Measurements from ENCODE around the gene ZBTB4. TPM values are rescaled to one million over a fixed set of nuclear protein-coding genes. Genes with fewer than 3 reads are reported as not detected.

ZBTB4 gene
- total RNA-seq, 1 donor from 2014 or later, result 34.5 TPM

- no peak overlapping the region for H3K4me3 Mint-ChIP-seq
These were observed 66.0 kb downstream of the ZBTB4 start for GRCh38 chr17:7413346-7413985.

GRCh38 chr17:7411427-7411750 is 68.0 kb downstream of the ZBTB4 start:
- peaks cover 12% of the 10 kb centered on the region for H3K4me1 Mint-ChIP-seq (ENCODE audit: unreplicated experiment)
- H3K27me3 Mint-ChIP-seq, result no peaks in the 10 kb centered on the region
- H3K27ac Mint-ChIP-seq, result no peak overlapping the region

More at GRCh38 chr17:7413346-7413985, 66.0 kb downstream of the ZBTB4 start:
- no peaks in the 10 kb centered on the region for H3K27me3 Mint-ChIP-seq
- no peaks in the 10 kb centered on the region for H3K9me3 Mint-ChIP-seq
- TF ChIP-seq CTCF (conservative IDR thresholded peaks at IDR 0.05), result no peak
- peaks cover 21% of the 10 kb centered on the region for H3K36me3 Mint-ChIP-seq
- no peak overlapping the region for H3K27ac Mint-ChIP-seq
- no peak for DNase-seq (ENCODE audit: extremely low spot score, unreplicated experiment)
- H3K4me1 Mint-ChIP-seq (ENCODE audit: unreplicated experiment), result peaks cover 12% of the 10 kb centered on the region

DNA sequence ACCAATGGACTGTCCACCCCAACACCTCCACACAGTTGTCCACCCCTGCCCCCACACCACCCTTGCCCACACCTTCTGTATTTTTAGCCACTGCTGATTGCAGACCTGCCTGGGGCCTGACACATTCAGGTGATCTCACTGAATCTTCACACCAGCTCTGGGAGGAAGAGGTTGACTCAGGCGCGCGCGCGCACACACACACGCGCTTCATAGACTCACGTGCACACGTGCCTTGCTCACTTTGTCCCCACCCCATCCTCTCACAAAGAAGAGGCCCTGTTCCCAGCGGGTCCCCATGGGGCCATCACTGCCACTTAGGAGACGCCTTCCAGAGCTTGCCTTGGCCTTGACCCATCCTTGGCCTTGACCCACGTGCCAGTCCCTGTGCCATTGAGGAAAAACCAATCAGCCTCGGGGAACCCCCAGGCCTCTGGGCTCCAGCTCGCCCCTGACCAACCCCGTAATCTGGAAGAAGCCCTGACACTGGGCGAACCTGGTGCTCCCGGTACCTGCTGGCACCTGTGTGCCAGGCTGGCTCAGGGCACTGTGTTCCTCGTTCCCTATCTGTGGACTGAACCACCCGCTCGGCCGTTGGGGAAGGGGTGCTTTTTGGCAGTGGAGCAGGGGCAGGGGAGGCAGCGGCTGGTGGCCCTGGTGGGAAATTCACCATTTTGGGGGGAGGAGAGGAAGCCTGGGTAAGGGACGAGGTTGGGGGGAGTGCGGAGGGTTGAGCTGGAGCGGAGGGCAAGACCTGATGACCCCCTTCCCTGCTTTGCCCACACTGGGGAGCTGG is 68.6 kb downstream of the ZBTB4 start:
- Mint-ChIP-seq H3K9me3 (no peaks in the 10 kb centered on the region), H3K36me3 (peaks cover 15% of the 10 kb centered on the region), H3K4me3 (no peak overlapping the region), H3K4me1 (ENCODE audit: unreplicated experiment) (peaks cover 16% of the 10 kb centered on the region), H3K27me3 (peaks cover 3% of the 10 kb centered on the region), H3K27ac (no peak overlapping the region)
- no peak for DNase-seq (ENCODE audit: extremely low spot score, unreplicated experiment)
- TF ChIP-seq CTCF (conservative IDR thresholded peaks at IDR 0.05), result no peak

More at GRCh38 chr17:7411427-7411750, 68.0 kb downstream of the ZBTB4 start:
- no peak for DNase-seq (ENCODE audit: extremely low spot score, unreplicated experiment)
- TF ChIP-seq CTCF (conservative IDR thresholded peaks at IDR 0.05), result no peak
- no peak overlapping the region for H3K4me3 Mint-ChIP-seq
- no peaks in the 10 kb centered on the region for H3K9me3 Mint-ChIP-seq
- peaks cover 17% of the 10 kb centered on the region for H3K36me3 Mint-ChIP-seq

DNA sequence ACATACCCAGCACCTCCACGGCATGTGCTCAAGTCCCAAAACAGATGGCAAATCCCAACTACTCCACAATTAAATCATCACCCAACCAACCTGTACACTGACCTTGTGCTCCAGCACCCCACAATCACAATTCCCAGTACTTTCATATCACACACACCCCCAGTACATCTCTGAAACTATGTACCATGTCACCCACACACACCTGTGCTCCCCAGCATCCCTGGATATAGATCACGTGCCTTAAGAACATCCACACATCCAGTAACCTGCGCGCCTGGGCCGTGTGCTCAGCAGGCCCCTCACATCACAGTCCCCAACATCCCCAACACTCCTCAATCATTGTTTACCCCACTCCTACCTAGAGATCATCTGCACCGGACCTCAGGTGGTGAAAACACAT is 69.7 kb downstream of the ZBTB4 start:
- peaks cover 4% of the 10 kb centered on the region for H3K27me3 Mint-ChIP-seq
- peak overlapping the region; percentile 6 for H3K27ac Mint-ChIP-seq
- H3K4me3 Mint-ChIP-seq, result peak overlapping the region; percentile 5
- no peak for TF ChIP-seq CTCF (conservative IDR thresholded peaks at IDR 0.05)
- no peak for DNase-seq (ENCODE audit: extremely low spot score, unreplicated experiment)
- peaks cover 17% of the 10 kb centered on the region for H3K4me1 Mint-ChIP-seq (ENCODE audit: unreplicated experiment)
- H3K9me3 Mint-ChIP-seq, result no peaks in the 10 kb centered on the region
- H3K36me3 Mint-ChIP-seq, result peaks cover 15% of the 10 kb centered on the region

Other genes with a start within 250 kb of the ZBTB4 start
- gene DVL2, start 245.1 kb downstream of the ZBTB4 start, total RNA-seq (ENCODE audit: low replicate concordance), result 62.8 and 93.9 TPM in 2 replicates
- 42.8 and 61.1 TPM in 2 replicates for gene PHF23, start 240.2 kb downstream of the ZBTB4 start, total RNA-seq (ENCODE audit: low replicate concordance)
- gene GABARAP, start 237.2 kb downstream of the ZBTB4 start, total RNA-seq (ENCODE audit: low replicate concordance), result 478 and 570 TPM in 2 replicates
- gene CTDNEP1, start 227.9 kb downstream of the ZBTB4 start, total RNA-seq (ENCODE audit: low replicate concordance), result 138 and 154 TPM in 2 replicates
- 43.1 and 55.7 TPM in 2 replicates for gene ELP5, start 227.4 kb downstream of the ZBTB4 start, total RNA-seq (ENCODE audit: low replicate concordance)
- 118 and 284 TPM in 2 replicates for gene CLDN7, start 217.2 kb downstream of the ZBTB4 start, total RNA-seq (ENCODE audit: low replicate concordance)
- 1.2 and 4.0 TPM in 2 replicates for gene SLC2A4, start 197.9 kb downstream of the ZBTB4 start, total RNA-seq (ENCODE audit: low replicate concordance)
- gene YBX2, start 185.0 kb downstream of the ZBTB4 start, total RNA-seq (ENCODE audit: low replicate concordance), result 4.5 and 7.0 TPM in 2 replicates
- gene EIF5A, start 172.0 kb downstream of the ZBTB4 start, total RNA-seq (ENCODE audit: low replicate concordance), result 454 and 510 TPM in 2 replicates
- 75.0 and 75.4 TPM in 2 replicates for gene GPS2, start 164.3 kb downstream of the ZBTB4 start, total RNA-seq (ENCODE audit: low replicate concordance)
- gene NEURL4, start 150.3 kb downstream of the ZBTB4 start, total RNA-seq (ENCODE audit: low replicate concordance), result 49.9 and 61.5 TPM in 2 replicates
- gene ACAP1, start 143.1 kb downstream of the ZBTB4 start, total RNA-seq (ENCODE audit: low replicate concordance), result 3.2 and 8.3 TPM in 2 replicates
- 9.5 and 15.5 TPM in 2 replicates for gene KCTD11, start 127.5 kb downstream of the ZBTB4 start, total RNA-seq (ENCODE audit: low replicate concordance)
- not detected in 2 replicates for gene TMEM95, start 124.5 kb downstream of the ZBTB4 start, total RNA-seq (ENCODE audit: low replicate concordance)
- 6.6 and 11.5 TPM in 2 replicates for gene TNK1, start 98.5 kb downstream of the ZBTB4 start, total RNA-seq (ENCODE audit: low replicate concordance)
- 39.8 and 55.8 TPM in 2 replicates for gene PLSCR3, start 85.1 kb downstream of the ZBTB4 start, total RNA-seq (ENCODE audit: low replicate concordance)
- 89.8 and 90.3 TPM in 2 replicates for gene TMEM256, start 75.5 kb downstream of the ZBTB4 start, total RNA-seq (ENCODE audit: low replicate concordance)
- 15.0 and 68.4 TPM in 2 replicates for gene NLGN2, start 71.8 kb downstream of the ZBTB4 start, total RNA-seq (ENCODE audit: low replicate concordance)
- gene SPEM1, start 59.3 kb downstream of the ZBTB4 start, total RNA-seq (ENCODE audit: low replicate concordance), result 0.31 TPM in 1 of 2 replicates, not detected in the other
- not detected in 2 replicates for gene SPEM2, start 54.0 kb downstream of the ZBTB4 start, total RNA-seq (ENCODE audit: low replicate concordance)
- not detected in 2 replicates for gene SPEM3, start 50.8 kb downstream of the ZBTB4 start, total RNA-seq (ENCODE audit: low replicate concordance)
- 6.4 and 15.9 TPM in 2 replicates for gene TMEM102, start 44.2 kb downstream of the ZBTB4 start, total RNA-seq (ENCODE audit: low replicate concordance)
- gene FGF11, start 40.1 kb downstream of the ZBTB4 start, total RNA-seq (ENCODE audit: low replicate concordance), result 21.8 and 76.0 TPM in 2 replicates
- 16.4 and 51.1 TPM in 2 replicates for gene CHRNB1, start 34.6 kb downstream of the ZBTB4 start, total RNA-seq (ENCODE audit: low replicate concordance)
- not detected in 2 replicates for gene SLC35G6, start 1.8 kb upstream of the ZBTB4 start, total RNA-seq (ENCODE audit: low replicate concordance)
- 175 and 244 TPM in 2 replicates for gene POLR2A, start 4.7 kb upstream of the ZBTB4 start, total RNA-seq (ENCODE audit: low replicate concordance)
- 4.3 and 11.3 TPM in 2 replicates for gene TNFSF12, start 69.4 kb upstream of the ZBTB4 start, total RNA-seq (ENCODE audit: low replicate concordance)
- 2.4 and 3.5 TPM in 2 replicates for gene TNFSF13, start 79.1 kb upstream of the ZBTB4 start, total RNA-seq (ENCODE audit: low replicate concordance)
- 50.2 and 52.7 TPM in 2 replicates for gene SENP3, start 82.3 kb upstream of the ZBTB4 start, total RNA-seq (ENCODE audit: low replicate concordance)
- gene CD68, start 100.0 kb upstream of the ZBTB4 start, total RNA-seq (ENCODE audit: low replicate concordance), result 5.0 and 5.8 TPM in 2 replicates
- gene MPDU1, start 104.2 kb upstream of the ZBTB4 start, total RNA-seq (ENCODE audit: low replicate concordance), result 61.8 and 67.6 TPM in 2 replicates
- gene SOX15, start 110.5 kb upstream of the ZBTB4 start, total RNA-seq (ENCODE audit: low replicate concordance), result 0.77 and 4.0 TPM in 2 replicates
- gene FXR2, start 135.3 kb upstream of the ZBTB4 start, total RNA-seq (ENCODE audit: low replicate concordance), result 37.1 and 44.2 TPM in 2 replicates
- gene SAT2, start 148.2 kb upstream of the ZBTB4 start, total RNA-seq (ENCODE audit: low replicate concordance), result 94.1 and 104 TPM in 2 replicates
- 2.0 and 3.0 TPM in 2 replicates for gene SHBG, start 150.5 kb upstream of the ZBTB4 start, total RNA-seq (ENCODE audit: low replicate concordance)
- gene ATP1B2, start 171.3 kb upstream of the ZBTB4 start, total RNA-seq (ENCODE audit: low replicate concordance), result 1.9 and 4.8 TPM in 2 replicates
- 80.7 and 123 TPM in 2 replicates for gene TP53, start 207.9 kb upstream of the ZBTB4 start, total RNA-seq (ENCODE audit: low replicate concordance)
- 10.2 and 22.1 TPM in 2 replicates for gene WRAP53, start 208.8 kb upstream of the ZBTB4 start, total RNA-seq (ENCODE audit: low replicate concordance)
- gene EFNB3, start 225.6 kb upstream of the ZBTB4 start, total RNA-seq (ENCODE audit: low replicate concordance), result 11.4 and 79.5 TPM in 2 replicates
- gene DNAH2, start 238.1 kb upstream of the ZBTB4 start, total RNA-seq (ENCODE audit: low replicate concordance), result 0.10 and 1.0 TPM in 2 replicates